ENCODE results near the gene CSF2RB.

Gene CSF2RB

GRCh38 chr22:36922105-36922608, 8.7 kb downstream of the CSF2RB start:
- no peak for DNase-seq

GRCh38 chr22:36922711-36923110, 9.3 kb downstream of the CSF2RB start:
- no peak for DNase-seq

- DNase-seq: no peak
Observed at GRCh38 chr22:36923131-36923788, 9.8 kb downstream of the CSF2RB start.

GRCh38 chr22:36924151-36924698, 10.8 kb downstream of the CSF2RB start:
- no peak for DNase-seq

- no peak for DNase-seq
Observed at GRCh38 chr22:36925388-36926290, 12.2 kb downstream of the CSF2RB start.

GRCh38 chr22:36926309-36926708, 12.9 kb downstream of the CSF2RB start:
- DNase-seq: no peak

- no peak for DNase-seq
Observed at GRCh38 chr22:36926721-36927435, 13.4 kb downstream of the CSF2RB start.

- no peak for DNase-seq
Observed at GRCh38 chr22:36927671-36928070, 14.2 kb downstream of the CSF2RB start.

- DNase-seq: no peak
Observed at GRCh38 chr22:36928196-36928595, 14.8 kb downstream of the CSF2RB start.

GRCh38 chr22:36928786-36929535, 15.5 kb downstream of the CSF2RB start:
- no peak for DNase-seq

GRCh38 chr22:36929621-36930020, 16.2 kb downstream of the CSF2RB start:
- DNase-seq: no peak

- DNase-seq: no peak
Observed at GRCh38 chr22:36930041-36930935, 16.9 kb downstream of the CSF2RB start.

- DNase-seq: no peak
Observed at GRCh38 chr22:36931446-36931845, 18.0 kb downstream of the CSF2RB start.

- no peak for DNase-seq
Observed at GRCh38 chr22:36933629-36934417, 20.4 kb downstream of the CSF2RB start.

GRCh38 chr22:36934418-36935312, 21.2 kb downstream of the CSF2RB start:
- no peak for DNase-seq

GRCh38 chr22:36935313-36935610, 21.8 kb downstream of the CSF2RB start:
- DNase-seq: no peak

- DNase-seq: no peak
Observed at GRCh38 chr22:36935694-36936093, 22.3 kb downstream of the CSF2RB start.

- DNase-seq: no peak
Observed at GRCh38 chr22:36936362-36937116, 23.1 kb downstream of the CSF2RB start.
